SK-N-SH (cell line): ENCODE data around the gene BAAT. TPM values are rescaled to one million over a fixed set of nuclear protein-coding genes. Genes with fewer than 3 reads are reported as not detected.

ENCODE experiments used
- CTCF ChIA-PET: fragments of 300-600, 350-600 bp; formaldehyde crosslinking; extraction: SDS; loops from one replicate; lab custom pipeline; 2021; lab: Yijun Ruan, JAX
- POLR2A ChIA-PET: fragments of 350-600 bp; sonication (Branson Sonifier 250); formaldehyde crosslinking; extraction: SDS; loops from one replicate; lab custom pipeline; 2020; ENCODE audit warnings: antibody characterized with exemption, inconsistent platforms; lab: Yijun Ruan, JAX
- DNase-seq: peaks from one replicate; pipeline ENCODE4 v3.0.0; 2012
- H2AFZ ChIP-seq: fragments of 200-600 bp; sonication (generic); 2 replicates; pipeline ENCODE4 v1.8.1; 2016; ENCODE audit warnings: antibody characterized with exemption, mild to moderate bottlenecking, low read depth
- H3F3A ChIP-seq: fragments of 200-600 bp; sonication (generic); replicated peaks from 2 replicates; pipeline ENCODE3; 2016; ENCODE audit warnings: antibody characterized with exemption, mild to moderate bottlenecking; ENCODE audit not compliant: insufficient read depth
- H3K27ac ChIP-seq, 2 experiments: fragments of 200-500 bp in 1 of 2; fragments of 200-600 bp in 1 of 2; sonication (Bioruptor generic) in 1 of 2; sonication (generic), shearing (Covaris generic) in 1 of 2; 2 replicates each; pipeline versions ENCODE4 v1.5.1 to v1.6.1; 2014 to 2016; ENCODE audit warnings: low read depth in 2 of 2, inconsistent platforms in 1 of 2, low read length in 1 of 2, mild to moderate bottlenecking in 1 of 2, mixed read lengths in 1 of 2
- H3K27me3 ChIP-seq: fragments of 200-600 bp; sonication (generic), shearing (Covaris generic); 2 replicates; pipeline ENCODE4 v1.6.1; 2016; ENCODE audit warnings: mixed run types; ENCODE audit not compliant: insufficient read depth
- H3K36me3 ChIP-seq, 2 experiments: fragments of 200-500 bp in 1 of 2; fragments of 200-600 bp in 1 of 2; sonication (Bioruptor generic) in 1 of 2; sonication (generic) in 1 of 2; replicated peaks in 1 of 2; 2 replicates each; pipeline versions ENCODE3 to v1.5.1; 2014 to 2016; ENCODE audit warnings: low read length in 1 of 2, mild to moderate bottlenecking in 1 of 2; ENCODE audit not compliant: insufficient read depth in 2 of 2, control insufficient read depth in 1 of 2
- H3K4me1 ChIP-seq, 2 experiments: fragments of 200-500 bp in 1 of 2; fragments of 200-600 bp in 1 of 2; sonication (Bioruptor generic) in 1 of 2; sonication (generic), shearing (Covaris generic) in 1 of 2; 2 replicates each; pipeline versions ENCODE4 v1.5.1 to v1.6.1; 2014 to 2016; ENCODE audit warnings: low read depth in 1 of 2, low read length in 1 of 2, mixed run types in 1 of 2; ENCODE audit not compliant: insufficient read depth in 2 of 2, control insufficient read depth in 1 of 2
- H3K4me2 ChIP-seq: fragments of 200-600 bp; sonication (generic), shearing (Covaris generic); 2 replicates; pipeline ENCODE4 v1.6.1; 2017; ENCODE audit warnings: mixed run types
- H3K4me3 ChIP-seq, 2 experiments: fragments of 200-500 bp in 1 of 2; fragments of 200-600 bp in 1 of 2; sonication (Bioruptor generic) in 1 of 2; sonication (generic), shearing (Covaris generic) in 1 of 2; 2 replicates each; pipeline versions ENCODE4 v1.5.1 to v1.8.1; 2014 to 2016; ENCODE audit warnings: low read depth in 2 of 2, inconsistent platforms in 1 of 2, low read length in 1 of 2, mild to moderate bottlenecking in 1 of 2, mixed read lengths in 1 of 2, moderate library complexity in 1 of 2
- H3K79me2 ChIP-seq: fragments of 200-600 bp; sonication (generic); 2 replicates; pipeline ENCODE4 v1.8.1; 2017; ENCODE audit warnings: mild to moderate bottlenecking; ENCODE audit not compliant: insufficient read depth
- H3K9ac ChIP-seq: fragments of 200-600 bp; sonication (generic); 2 replicates; pipeline ENCODE4 v1.6.1; 2017; ENCODE audit warnings: mixed run types
- H3K9me2 ChIP-seq: fragments of 200-600 bp; sonication (generic); 2 replicates; pipeline ENCODE4 v1.6.1; 2017; ENCODE audit warnings: mixed run types
- H3K9me3 ChIP-seq: fragments of 200-600 bp; sonication (generic); 2 replicates; pipeline ENCODE4 v1.6.1; 2017; ENCODE audit warnings: mixed run types, mild to moderate bottlenecking, moderate library complexity
- H4K20me1 ChIP-seq: fragments of 200-600 bp; sonication (generic); 2 replicates; pipeline ENCODE4 v1.6.1; 2017; ENCODE audit warnings: mild to moderate bottlenecking, mixed run types; ENCODE audit not compliant: insufficient read depth
- CHD2 ChIP-seq: fragments of 150-350 bp; IDR thresholded peaks from 2 replicates; pipeline ENCODE4 v1.6.1; 2018; ENCODE audit warnings: low read length; ENCODE audit not compliant: partially characterized antibody
- CTCF ChIP-seq: fragments of 200-600 bp; sonication (generic); IDR thresholded peaks from 2 replicates; pipeline ENCODE4 v1.6.1; 2017; ENCODE audit warnings: antibody characterized with exemption, mild to moderate bottlenecking, moderate library complexity
- ELF1 ChIP-seq: IDR thresholded peaks from 2 replicates; pipeline ENCODE4 v1.4.0; 2012
- FOSL2 ChIP-seq: IDR thresholded peaks from 2 replicates; pipeline ENCODE4 v1.4.0; 2012; ENCODE audit warnings: low read depth, mild to moderate bottlenecking, moderate library complexity, borderline replicate concordance
- FOXJ3 ChIP-seq: sonication (generic); formaldehyde crosslinking; IDR thresholded peaks from 2 replicates; pipeline ENCODE4 v1.5.1; 2020; ENCODE audit warnings: mild to moderate bottlenecking, missing genetic modification reagents
- GABPA ChIP-seq: IDR thresholded peaks from 2 replicates; pipeline ENCODE4 v1.4.0; 2012; ENCODE audit warnings: low read depth, mild to moderate bottlenecking
- MAX ChIP-seq: IDR thresholded peaks from 2 replicates; pipeline ENCODE4 v1.4.0; 2012; ENCODE audit warnings: low read depth
- MEF2A ChIP-seq: IDR thresholded peaks from 2 replicates; pipeline ENCODE4 v1.4.0; 2012; ENCODE audit warnings: low read depth, borderline replicate concordance
- MXI1 ChIP-seq: IDR thresholded peaks from 2 replicates; pipeline ENCODE4 v1.6.1; 2012; ENCODE audit warnings: mild to moderate bottlenecking, low read depth, low read length, improper control_type of control experiment
- RXRA ChIP-seq: IDR thresholded peaks from 2 replicates; pipeline ENCODE4 v1.4.0; 2012; ENCODE audit warnings: low read depth, mild to moderate bottlenecking, borderline replicate concordance
- SIN3A ChIP-seq: IDR thresholded peaks from 2 replicates; pipeline ENCODE4 v1.6.1; 2012; ENCODE audit warnings: low read depth, mild to moderate bottlenecking, low read length, moderate library complexity, borderline replicate concordance
- TAF1 ChIP-seq: IDR thresholded peaks from 2 replicates; pipeline ENCODE4 v1.6.1; 2012; ENCODE audit warnings: low read depth, mild to moderate bottlenecking, low read length, moderate library complexity, borderline replicate concordance
- USF2 ChIP-seq: fragments of 150-350 bp; IDR thresholded peaks from 2 replicates; pipeline ENCODE4 v1.6.1; 2017; ENCODE audit warnings: antibody characterized with exemption, low read length, low read depth, borderline replicate concordance
- WGBS: methylation state at CpG from one replicate; pipeline ENCODE4 v1.1.6; 2017; ENCODE audit warnings: low lambda C conversion rate; 5-methylcytosine and 5-hydroxymethylcytosine counted together
- polyA plus RNA-seq, 3 experiments: library from polyadenylated mRNA; depleted of rRNA; stranded (reverse); fragments of >200 nt; gene quantifications; 2 replicates each; pipeline ENCODE4 v1.2.3, GENCODE V29; 2012
- TF ChIP-seq, protein P1 (sequence below): IDR thresholded peaks from 2 replicates; pipeline ENCODE4 v1.4.0; 2012; ENCODE audit warnings: low read depth, borderline replicate concordance
- TF ChIP-seq, protein P2 (sequence below): IDR thresholded peaks from 2 replicates; pipeline ENCODE4 v1.4.0; 2012; ENCODE audit warnings: low read depth, borderline replicate concordance

The BAAT gene
- polyA plus RNA-seq, 1 of the 3 experiments (the other 2 are of a cell fraction), result 0.02 TPM

DNA sequence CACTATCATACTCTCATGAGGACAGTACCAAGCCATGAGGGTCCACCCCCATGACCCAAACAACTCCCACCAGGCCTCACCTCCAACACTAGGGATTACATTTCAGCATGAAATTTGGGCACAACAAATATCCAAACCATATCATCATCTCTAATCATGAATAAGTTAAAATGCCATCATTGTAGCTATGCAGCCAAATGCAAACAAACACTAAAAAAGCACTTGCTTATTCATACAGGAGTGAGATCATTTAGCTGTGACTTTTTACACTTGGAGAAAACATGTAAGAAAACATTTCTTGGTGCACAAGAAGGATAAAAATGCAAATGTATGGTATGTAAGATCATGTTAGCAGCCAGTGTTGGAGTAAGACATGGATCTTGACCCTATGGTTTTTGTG is 24.2 kb downstream of the BAAT start (continued):
- no peak for TF ChIP-seq USF2
- no peak for TF ChIP-seq CHD2
- no peak for TF ChIP-seq RXRA
- no peak for TF ChIP-seq MXI1
- no peak for TF ChIP-seq ELF1

GRCh38 chr9:101359679-101360078 is 25.1 kb downstream of the BAAT start:
- no peak for DNase-seq
- POLR2A ChIA-PET, result no interaction called here
- Histone ChIP-seq H4K20me1 (no peaks in the 10 kb centered on the region), H3K9ac (no peak overlapping the region), H2AFZ (no peak overlapping the region), H3K4me2 (no peak overlapping the region), H3K36me3 (no peaks in the 10 kb centered on the region), H3K79me2 (no peaks in the 10 kb centered on the region), H3K9me3 (no peaks in the 10 kb centered on the region), H3K4me1 (no peaks in the 10 kb centered on the region), H3K27me3 (no peaks in the 10 kb centered on the region), H3F3A (no peaks in the 10 kb centered on the region), H3K27ac (no peak overlapping the region), H3K4me3 (no peak overlapping the region), H3K9me2 (no peaks in the 10 kb centered on the region)
- WGBS, result 6% methylated on average over 1 of the region's 1 CpG
- CTCF ChIA-PET, result no interaction called here
- TF ChIP-seq FOSL2 (no peak), FOXJ3 (CRISPR knock-in tag) (no peak), MEF2A (no peak), MAX (no peak), GABPA (no peak), RXRA (no peak), SIN3A (no peak), TAF1 (no peak), CTCF (no peak)
- TF ChIP-seq, protein P1, sequence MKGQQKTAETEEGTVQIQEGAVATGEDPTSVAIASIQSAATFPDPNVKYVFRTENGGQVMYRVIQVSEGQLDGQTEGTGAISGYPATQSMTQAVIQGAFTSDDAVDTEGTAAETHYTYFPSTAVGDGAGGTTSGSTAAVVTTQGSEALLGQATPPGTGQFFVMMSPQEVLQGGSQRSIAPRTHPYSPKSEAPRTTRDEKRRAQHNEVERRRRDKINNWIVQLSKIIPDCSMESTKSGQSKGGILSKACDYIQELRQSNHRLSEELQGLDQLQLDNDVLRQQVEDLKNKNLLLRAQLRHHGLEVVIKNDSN, result no peak
- TF ChIP-seq, protein P2, sequence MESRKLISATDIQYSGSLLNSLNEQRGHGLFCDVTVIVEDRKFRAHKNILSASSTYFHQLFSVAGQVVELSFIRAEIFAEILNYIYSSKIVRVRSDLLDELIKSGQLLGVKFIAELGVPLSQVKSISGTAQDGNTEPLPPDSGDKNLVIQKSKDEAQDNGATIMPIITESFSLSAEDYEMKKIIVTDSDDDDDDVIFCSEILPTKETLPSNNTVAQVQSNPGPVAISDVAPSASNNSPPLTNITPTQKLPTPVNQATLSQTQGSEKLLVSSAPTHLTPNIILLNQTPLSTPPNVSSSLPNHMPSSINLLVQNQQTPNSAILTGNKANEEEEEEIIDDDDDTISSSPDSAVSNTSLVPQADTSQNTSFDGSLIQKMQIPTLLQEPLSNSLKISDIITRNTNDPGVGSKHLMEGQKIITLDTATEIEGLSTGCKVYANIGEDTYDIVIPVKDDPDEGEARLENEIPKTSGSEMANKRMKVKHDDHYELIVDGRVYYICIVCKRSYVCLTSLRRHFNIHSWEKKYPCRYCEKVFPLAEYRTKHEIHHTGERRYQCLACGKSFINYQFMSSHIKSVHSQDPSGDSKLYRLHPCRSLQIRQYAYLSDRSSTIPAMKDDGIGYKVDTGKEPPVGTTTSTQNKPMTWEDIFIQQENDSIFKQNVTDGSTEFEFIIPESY, result no peak
